Subcutaneous preadipocyte (primary cell): ENCODE measurements around the gene CYFIP2. TPM values are rescaled to one million over a fixed set of nuclear protein-coding genes. Genes with fewer than 3 reads are reported as not detected.

Source experiments
- total RNA-seq: library from RNA; depleted of rRNA; stranded (reverse); fragments of >200 nt; gene quantifications from 2 replicates; pipeline ENCODE4 v1.2.3, GENCODE V29; 2012

Gene CYFIP2
- 15.1 and 29.7 TPM in 2 replicates for total RNA-seq

DNA sequence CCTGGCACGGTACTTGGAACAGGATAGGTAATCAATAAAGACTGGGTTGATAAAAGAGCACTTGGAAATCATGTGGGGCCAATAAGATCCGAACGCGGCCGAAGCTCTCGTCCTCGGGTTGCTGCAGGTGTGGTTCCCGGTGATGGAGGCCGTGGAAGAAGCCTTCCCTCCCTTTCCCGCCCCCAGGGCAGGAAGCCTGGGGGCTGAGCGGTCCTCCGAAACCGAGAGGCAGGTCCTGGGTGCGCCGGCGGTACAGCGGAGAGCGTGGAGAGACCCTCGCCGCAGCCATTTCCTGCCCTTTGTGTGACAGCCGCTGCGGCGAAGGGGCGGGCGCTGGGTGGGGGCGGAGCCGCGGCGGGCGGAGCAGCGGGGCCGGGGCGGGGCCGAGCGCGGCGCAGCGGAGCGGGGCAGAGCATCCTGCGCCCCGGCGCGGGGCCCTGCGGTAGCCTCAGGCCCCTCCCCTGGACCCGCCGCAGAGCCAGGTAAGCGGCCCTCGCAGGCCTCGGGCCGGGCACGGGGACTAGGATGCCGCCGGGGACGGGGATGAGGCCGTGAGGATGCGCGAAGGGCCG lies at the start of gene CYFIP2:
CYFIP2 (plus strand) TSS at position 410 of the 572 bp plus-strand sequence. CDS start 19,239 bp downstream, outside the sequence.

Other genes with a start within 250 kb of the CYFIP2 start
- 0.20 and 0.37 TPM in 2 replicates for gene HAVCR1, start 207.0 kb upstream of the CYFIP2 start, total RNA-seq
- 0.78 and 3.3 TPM in 2 replicates for gene HAVCR2, start 157.1 kb upstream of the CYFIP2 start, total RNA-seq
- gene MED7, start 123.3 kb upstream of the CYFIP2 start, total RNA-seq, result 9.6 and 11.4 TPM in 2 replicates
- not detected in 2 replicates for gene GARIN3, start 99.9 kb upstream of the CYFIP2 start, total RNA-seq
- not detected in 2 replicates for gene ITK, start 85.3 kb upstream of the CYFIP2 start, total RNA-seq
- gene NIPAL4, start 194.1 kb downstream of the CYFIP2 start, total RNA-seq, result under 0.01 TPM in 1 of 2 replicates, not detected in the other